ENCODE measurements around the gene TGIF2. TPM values are rescaled to one million over a fixed set of nuclear protein-coding genes. Genes with fewer than 3 reads are reported as not detected.
A peak's percentile ranks its signal among the peaks of the same experiment; 100 is the strongest.

The TGIF2 gene
- total and polyA plus RNA-seq, 2 of the 13 experiments (the other 11 are each of a cell fraction or from before 2014, with no cell fraction given): 41.3 to 53.9 TPM

GRCh38 chr20:36572701-36573102, 695 bp upstream of the TGIF2 start (continued):
- no peak; the same call in 1 of the 2 replicates for TF ChIP-seq ZBTB26 (CRISPR knock-in tag; IDR thresholded peaks at IDR 0.05; ENCODE audit: borderline replicate concordance)
- no peak for TF ChIP-seq NR2F6 (IDR thresholded peaks at IDR 0.05)
- no peak for TF ChIP-seq NR2F6 (CRISPR knock-in tag; IDR thresholded peaks at IDR 0.05)
- no peak for TF ChIP-seq ZNF142 (CRISPR knock-in tag; IDR thresholded peaks at IDR 0.05)
- no peak for TF ChIP-seq ZBTB43 (CRISPR knock-in tag; conservative IDR thresholded peaks at IDR 0.05)
- TF ChIP-seq IRX3 (CRISPR knock-in tag; IDR thresholded peaks at IDR 0.05; ENCODE audit: borderline replicate concordance, low read depth): no peak
- peak; percentile 33 for TF ChIP-seq PITX1 (CRISPR knock-in tag; IDR thresholded peaks at IDR 0.05)
- TF ChIP-seq ZSCAN5A (CRISPR knock-in tag; IDR thresholded peaks at IDR 0.05; ENCODE audit: borderline replicate concordance): no peak
- TF ChIP-seq EP300 (IDR thresholded peaks at IDR 0.05; ENCODE audit: low read depth in 2 of 2, low read length in 2 of 2): no peak
- no peak for TF ChIP-seq EP300 (CRISPR knock-in tag; IDR thresholded peaks at IDR 0.05; ENCODE audit: borderline replicate concordance)
- no peak for TF ChIP-seq XBP1 (CRISPR knock-in tag; IDR thresholded peaks at IDR 0.05)
- TF ChIP-seq GTF3A (CRISPR knock-in tag; conservative IDR thresholded peaks at IDR 0.05): no peak
- 0 out of 2 replicates have a peak, but pooled peaks have one; percentile 3 for TF ChIP-seq ZNF644 (CRISPR knock-in tag; IDR thresholded peaks at IDR 0.05; ENCODE audit: low read depth)
- peak; percentile 43 for TF ChIP-seq THAP8 (CRISPR knock-in tag; IDR thresholded peaks at IDR 0.05; ENCODE audit: borderline replicate concordance)
- TF ChIP-seq NONO (IDR thresholded peaks at IDR 0.05): no peak
- TF ChIP-seq NONO (CRISPR knock-in tag; conservative IDR thresholded peaks at IDR 0.05): 0 out of 2 replicates have a peak, but pooled peaks have one; percentile 18
- peak; percentile 65; the same call in 1 of the 2 replicates for TF ChIP-seq REL (CRISPR knock-in tag; conservative IDR thresholded peaks at IDR 0.05)
- peak in 1 of 2 experiments; percentile 10; a peak in 1 of 4 replicates for TF ChIP-seq POLR2A (IDR thresholded peaks at IDR 0.05; ENCODE audit: insufficient read depth in 1 of 2, low read depth in 2 of 2, low read length in 2 of 2)
- no peak for TF ChIP-seq JARID2 (CRISPR knock-in tag; IDR thresholded peaks at IDR 0.05; ENCODE audit: insufficient replicate concordance)
- TF ChIP-seq SCMH1 (CRISPR knock-in tag; IDR thresholded peaks at IDR 0.05; ENCODE audit: borderline replicate concordance): no peak
- TF ChIP-seq MXD4 (CRISPR knock-in tag; IDR thresholded peaks at IDR 0.05): peak; percentile 15; the same call in 1 of the 2 replicates
